Coronary artery (tissue), 2 donors: ENCODE measurements around the gene MED26.
A peak's percentile ranks its signal among the peaks of the same experiment; 100 is the strongest.

ENCODE experiments used
- DNase-seq: peaks from one replicate; pipeline ENCODE4 v3.0.0-alpha.2; 2017; ENCODE audit warnings: low spot score
- H3K27ac ChIP-seq, 2 donors: fragments of 200-600 bp; sonication (generic); one replicate each; pipeline ENCODE4 v1.5.1; 2016 to 2019
- H3K4me3 ChIP-seq: fragments of 200-600 bp; sonication (generic); 2 replicates; pipeline ENCODE4 v1.5.1; 2016; ENCODE audit warnings: mild to moderate bottlenecking, moderate library complexity
- TF ChIP-seq, protein P1 (sequence below): fragments of 200-600 bp; sonication (generic); IDR thresholded peaks from one replicate; pipeline ENCODE4 v1.5.1; 2019; ENCODE audit warnings: antibody characterized with exemption

MED26 gene

DNA sequence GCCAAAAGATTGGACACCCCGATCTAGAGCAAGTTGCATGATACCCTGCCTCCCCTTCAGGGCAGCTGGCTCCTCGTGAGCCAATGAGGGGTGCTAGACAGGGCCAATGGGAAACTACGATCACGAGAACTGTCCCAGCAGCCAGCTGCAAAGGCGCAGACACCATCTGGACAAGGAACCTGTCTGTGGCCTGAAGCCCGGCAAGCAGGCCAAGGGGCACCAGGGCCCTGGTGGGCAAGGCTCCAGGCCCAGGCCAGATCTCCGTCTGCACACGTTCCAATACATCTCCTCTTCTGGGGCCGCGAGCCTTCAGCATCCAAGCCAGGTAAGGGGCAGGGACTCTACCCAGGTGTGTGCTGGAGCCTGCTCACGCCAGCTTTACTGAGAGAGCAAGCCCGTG is 20.2 kb downstream of the MED26 start:
- no peak overlapping the region for H3K4me3 ChIP-seq
- DNase-seq, result no peak
- peak overlapping the region; percentile 72 to 79 for H3K27ac ChIP-seq
- TF ChIP-seq, protein P1, sequence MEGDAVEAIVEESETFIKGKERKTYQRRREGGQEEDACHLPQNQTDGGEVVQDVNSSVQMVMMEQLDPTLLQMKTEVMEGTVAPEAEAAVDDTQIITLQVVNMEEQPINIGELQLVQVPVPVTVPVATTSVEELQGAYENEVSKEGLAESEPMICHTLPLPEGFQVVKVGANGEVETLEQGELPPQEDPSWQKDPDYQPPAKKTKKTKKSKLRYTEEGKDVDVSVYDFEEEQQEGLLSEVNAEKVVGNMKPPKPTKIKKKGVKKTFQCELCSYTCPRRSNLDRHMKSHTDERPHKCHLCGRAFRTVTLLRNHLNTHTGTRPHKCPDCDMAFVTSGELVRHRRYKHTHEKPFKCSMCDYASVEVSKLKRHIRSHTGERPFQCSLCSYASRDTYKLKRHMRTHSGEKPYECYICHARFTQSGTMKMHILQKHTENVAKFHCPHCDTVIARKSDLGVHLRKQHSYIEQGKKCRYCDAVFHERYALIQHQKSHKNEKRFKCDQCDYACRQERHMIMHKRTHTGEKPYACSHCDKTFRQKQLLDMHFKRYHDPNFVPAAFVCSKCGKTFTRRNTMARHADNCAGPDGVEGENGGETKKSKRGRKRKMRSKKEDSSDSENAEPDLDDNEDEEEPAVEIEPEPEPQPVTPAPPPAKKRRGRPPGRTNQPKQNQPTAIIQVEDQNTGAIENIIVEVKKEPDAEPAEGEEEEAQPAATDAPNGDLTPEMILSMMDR, result no peak

DNA sequence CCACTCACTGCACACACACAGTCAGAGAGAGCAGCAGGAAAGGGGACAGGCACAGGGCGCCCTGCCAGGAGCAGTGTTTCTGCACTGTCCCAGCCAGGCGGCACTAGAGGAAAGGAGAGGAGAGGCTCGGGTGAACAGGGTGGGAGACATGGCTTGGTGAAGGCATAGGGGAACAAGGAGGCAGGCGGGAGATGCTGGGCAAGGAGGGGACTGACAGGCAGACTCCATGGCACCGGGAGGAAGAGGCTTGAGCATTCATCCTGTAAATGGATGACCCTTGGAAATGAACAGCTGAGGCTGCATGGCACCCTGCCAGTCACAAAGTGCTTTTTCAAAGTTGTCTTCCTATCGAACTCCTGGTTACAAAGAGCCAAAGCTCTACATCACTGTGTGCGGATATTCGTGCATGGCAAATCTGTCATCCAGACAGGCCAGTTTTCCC is 22.4 kb downstream of the MED26 start:
- Histone ChIP-seq H3K4me3 (no peak overlapping the region), H3K27ac (no peak overlapping the region)
- TF ChIP-seq, protein P1, result no peak
- DNase-seq, result no peak

DNA sequence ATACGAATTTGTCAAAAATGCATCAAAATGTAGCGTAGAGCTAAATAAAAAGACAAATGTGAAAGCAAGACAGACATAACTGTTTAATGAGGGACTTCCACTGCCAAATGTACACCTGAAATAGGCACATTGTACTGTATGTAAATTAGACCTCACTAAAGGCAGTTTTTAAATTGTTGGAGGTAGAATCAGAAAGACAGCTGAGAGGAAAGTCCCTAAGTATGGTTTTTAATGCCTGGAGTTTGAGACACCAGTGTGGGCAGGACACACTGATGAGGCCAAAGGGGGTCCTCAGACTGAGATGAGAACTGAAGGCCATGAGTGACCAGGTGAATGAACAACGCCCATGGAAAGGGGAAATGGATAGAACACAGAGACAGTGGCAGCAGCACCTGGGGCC is 22.9 kb downstream of the MED26 start:
- no peak for DNase-seq
- Histone ChIP-seq H3K27ac (no peak overlapping the region), H3K4me3 (no peak overlapping the region)
- TF ChIP-seq, protein P1, result no peak

DNA sequence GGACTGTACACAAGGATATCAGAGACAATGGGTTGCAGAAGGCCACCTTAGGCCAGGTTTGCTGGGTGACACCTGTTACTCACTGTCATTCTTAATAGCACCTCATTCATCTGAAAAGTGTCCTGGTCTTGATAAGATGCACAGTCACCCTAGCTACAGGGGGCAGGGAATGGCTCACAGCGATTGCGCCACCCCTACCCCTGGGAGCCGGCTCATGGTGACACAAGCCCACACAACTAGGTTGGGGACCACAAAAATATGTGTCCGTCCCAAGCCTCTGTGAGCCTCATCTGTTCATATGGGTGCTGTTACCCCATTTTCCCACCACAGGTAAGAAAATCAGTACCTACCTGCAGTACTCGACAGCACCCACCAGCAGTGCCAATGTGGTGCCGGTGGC is 23.4 kb downstream of the MED26 start:
- TF ChIP-seq, protein P1, result no peak
- Histone ChIP-seq H3K27ac (no peak overlapping the region), H3K4me3 (no peak overlapping the region)
- DNase-seq, result no peak

DNA sequence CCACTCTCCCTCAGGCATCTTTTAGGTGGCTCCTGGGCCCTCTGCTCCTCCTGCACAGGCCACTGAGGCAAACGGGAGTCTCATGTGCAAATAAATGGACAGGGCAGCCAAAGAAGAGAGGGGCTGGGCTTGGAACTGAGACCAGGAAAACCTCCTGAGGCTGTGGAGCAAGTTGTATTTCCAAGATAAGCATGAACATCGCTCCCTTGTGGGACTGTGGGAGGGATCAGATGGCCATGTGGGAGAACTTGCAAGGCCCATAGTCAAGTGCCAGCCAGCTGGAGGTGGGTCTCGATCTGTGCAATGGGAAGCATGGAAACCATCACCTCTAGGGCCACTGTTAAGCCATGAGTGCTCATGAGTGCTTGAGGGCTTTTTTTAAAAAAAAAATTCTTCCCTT is 24.9 kb downstream of the MED26 start:
- Histone ChIP-seq H3K4me3 (no peak overlapping the region), H3K27ac (no peak overlapping the region)
- TF ChIP-seq, protein P1, result no peak
- no peak for DNase-seq

DNA sequence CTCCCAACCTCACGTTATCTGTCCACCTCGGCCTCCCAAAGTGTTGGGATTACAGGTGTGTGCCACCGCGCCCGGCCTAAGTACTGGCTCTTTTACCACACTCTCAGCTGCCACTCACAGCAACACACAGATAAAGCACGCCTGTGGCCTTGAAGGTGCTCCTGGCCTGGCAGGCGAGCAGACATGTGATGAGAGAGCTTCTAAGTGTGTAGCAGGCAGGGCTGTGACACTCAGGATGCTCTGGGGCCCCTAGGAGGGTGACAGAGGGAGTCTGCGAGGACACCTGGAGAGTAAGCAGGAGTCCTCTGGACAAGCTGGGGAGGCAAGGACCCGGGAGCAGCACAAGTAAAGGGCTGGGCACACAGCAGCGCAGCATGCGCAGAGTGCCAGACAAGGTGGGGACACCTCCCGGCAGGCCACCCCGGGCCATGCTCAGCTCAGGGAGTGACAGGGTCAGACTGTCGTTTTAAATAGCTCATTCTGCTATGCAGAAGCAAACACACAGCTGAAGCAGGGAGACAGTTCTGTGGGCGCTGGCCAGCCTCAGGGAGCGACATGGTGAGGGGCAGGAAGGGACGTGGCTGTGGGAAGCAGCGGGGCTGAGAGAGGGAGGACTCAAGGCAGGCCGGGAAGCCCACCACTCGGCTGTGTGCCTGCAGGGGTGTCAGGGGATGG is 26.5 kb downstream of the MED26 start:
- no peak for DNase-seq
- TF ChIP-seq, protein P1, result no peak
- H3K4me3 ChIP-seq, result no peak overlapping the region
- H3K27ac ChIP-seq, result no peak overlapping the region

DNA sequence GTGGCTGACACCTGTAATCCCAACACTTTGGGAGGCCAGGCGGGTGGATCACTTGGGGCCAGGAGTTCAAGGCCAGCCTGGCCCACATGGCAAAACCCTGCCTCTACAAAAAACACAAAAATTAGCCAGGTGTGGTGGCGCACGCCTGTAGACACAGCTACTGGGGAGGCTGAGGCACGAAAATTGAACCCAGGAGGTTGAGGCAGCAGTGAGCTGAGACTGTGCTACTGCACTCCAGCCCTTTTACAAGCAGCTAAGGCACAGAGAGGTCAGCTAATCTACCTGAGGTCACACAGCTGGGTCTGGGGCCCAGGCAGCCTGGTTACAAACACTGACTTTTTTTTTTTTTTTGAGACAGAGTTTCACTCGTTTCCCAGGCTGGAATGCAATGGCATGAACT is 27.2 kb downstream of the MED26 start:
- TF ChIP-seq, protein P1, result no peak
- Histone ChIP-seq H3K27ac (no peak overlapping the region), H3K4me3 (no peak overlapping the region)
- no peak for DNase-seq
